Stimulated activated CD4-positive, alpha-beta T cell treated with anti-CD3 and anti-CD28 coated beads, Interleukin-15, amount 100 ng/mL, for 24 hours (primary cell): Measurements from ENCODE around the gene FGD4.

Source experiments
- DNase-seq: peaks from one replicate; pipeline ENCODE4 v3.0.0-alpha.2; 2020

FGD4 gene

GRCh38 chr12:32569259-32569658 is 169.9 kb downstream of the FGD4 start:
- DNase-seq: no peak

GRCh38 chr12:32574585-32574984 is 175.2 kb downstream of the FGD4 start:
- no peak for DNase-seq

GRCh38 chr12:32577328-32577727 is 178.0 kb downstream of the FGD4 start:
- DNase-seq: no peak

- no peak for DNase-seq
Observed at GRCh38 chr12:32583534-32583933, 184.2 kb downstream of the FGD4 start.

GRCh38 chr12:32585680-32586079 is 186.3 kb downstream of the FGD4 start:
- no peak for DNase-seq

- DNase-seq: no peak
Observed at GRCh38 chr12:32586390-32586789, 187.0 kb downstream of the FGD4 start.

- no peak for DNase-seq
Observed at GRCh38 chr12:32587581-32588495, 188.5 kb downstream of the FGD4 start.

- no peak for DNase-seq
Observed at GRCh38 chr12:32588604-32589003, 189.2 kb downstream of the FGD4 start.

GRCh38 chr12:32589165-32589865 is 190.0 kb downstream of the FGD4 start:
- DNase-seq: no peak

GRCh38 chr12:32595251-32595650 is 195.9 kb downstream of the FGD4 start:
- DNase-seq: no peak

- DNase-seq: no peak
Observed at GRCh38 chr12:32596030-32596429, 196.7 kb downstream of the FGD4 start.

GRCh38 chr12:32598688-32599087 is 199.3 kb downstream of the FGD4 start:
- DNase-seq: no peak

GRCh38 chr12:32600681-32601080 is 201.3 kb downstream of the FGD4 start:
- no peak for DNase-seq

GRCh38 chr12:32603071-32603470 is 203.7 kb downstream of the FGD4 start:
- DNase-seq: no peak

GRCh38 chr12:32603858-32604257 is 204.5 kb downstream of the FGD4 start:
- peak; percentile 43 for DNase-seq

GRCh38 chr12:32604565-32604964 is 205.2 kb downstream of the FGD4 start:
- DNase-seq: no peak

- no peak for DNase-seq
Observed at GRCh38 chr12:32605326-32606095, 206.2 kb downstream of the FGD4 start.

- no peak for DNase-seq
Observed at GRCh38 chr12:32606443-32606842, 207.1 kb downstream of the FGD4 start.

- DNase-seq: no peak
Observed at GRCh38 chr12:32609966-32610365, 210.6 kb downstream of the FGD4 start.

GRCh38 chr12:32611986-32612385 is 212.6 kb downstream of the FGD4 start:
- no peak for DNase-seq

- DNase-seq: no peak
Observed at GRCh38 chr12:32612658-32613614, 213.6 kb downstream of the FGD4 start.

- DNase-seq: no peak
Observed at GRCh38 chr12:32615441-32615840, 216.1 kb downstream of the FGD4 start.
